Measurements from ENCODE around the gene PCMT1.
A peak's percentile ranks its signal among the peaks of the same experiment; 100 is the strongest.
"Not testable (repeated sequence)": the region's sequence is repeated elsewhere in the genome, so short reads cannot be mapped to it uniquely, and the experiment has no call there.

Gene PCMT1

GRCh38 chr6:149750136-149750609, 632 bp downstream of the PCMT1 start:
- peak; percentile 57 for DNase-seq (ENCODE audit: low spot score)

GRCh38 chr6:149751239-149751638, 1.7 kb downstream of the PCMT1 start:
- no peak for DNase-seq (ENCODE audit: low spot score)

- DNase-seq (ENCODE audit: low spot score), result not testable (repeated sequence)
These were observed 2.4 kb downstream of the PCMT1 start for GRCh38 chr6:149751920-149752319.

GRCh38 chr6:149752600-149753373, 3.2 kb downstream of the PCMT1 start:
- no peak for DNase-seq (ENCODE audit: low spot score)

- not testable (repeated sequence) for DNase-seq (ENCODE audit: low spot score)
These were observed 3.8 kb downstream of the PCMT1 start for GRCh38 chr6:149753374-149753637.

- no peak for DNase-seq (ENCODE audit: low spot score)
These were observed 5.0 kb downstream of the PCMT1 start for GRCh38 chr6:149754548-149754947.

- peak; percentile 22 for DNase-seq (ENCODE audit: low spot score)
These were observed 6.0 kb downstream of the PCMT1 start for GRCh38 chr6:149755300-149756260.

GRCh38 chr6:149756261-149756636, 6.7 kb downstream of the PCMT1 start:
- DNase-seq (ENCODE audit: low spot score), result no peak

- no peak for DNase-seq (ENCODE audit: low spot score)
These were observed 11.9 kb downstream of the PCMT1 start for GRCh38 chr6:149761438-149761837.

GRCh38 chr6:149763866-149764265, 14.3 kb downstream of the PCMT1 start:
- DNase-seq (ENCODE audit: low spot score), result no peak

- no peak for DNase-seq (ENCODE audit: low spot score)
These were observed 16.7 kb downstream of the PCMT1 start for GRCh38 chr6:149766156-149766769.

GRCh38 chr6:149769676-149770075, 20.1 kb downstream of the PCMT1 start:
- no peak for DNase-seq (ENCODE audit: low spot score)

- DNase-seq (ENCODE audit: low spot score), result no peak
These were observed 21.6 kb downstream of the PCMT1 start for GRCh38 chr6:149771185-149771584.

- DNase-seq (ENCODE audit: low spot score), result no peak
These were observed 22.4 kb downstream of the PCMT1 start for GRCh38 chr6:149771925-149772324.

GRCh38 chr6:149777624-149778023, 28.1 kb downstream of the PCMT1 start:
- no peak for DNase-seq (ENCODE audit: low spot score)

GRCh38 chr6:149779644-149779963, 30.1 kb downstream of the PCMT1 start:
- DNase-seq (ENCODE audit: low spot score), result no peak

- DNase-seq (ENCODE audit: low spot score), result no peak
These were observed 32.2 kb downstream of the PCMT1 start for GRCh38 chr6:149781715-149782114.

- no peak for DNase-seq (ENCODE audit: low spot score)
These were observed 32.8 kb downstream of the PCMT1 start for GRCh38 chr6:149782337-149782736.

GRCh38 chr6:149783551-149783950, 34.0 kb downstream of the PCMT1 start:
- no peak for DNase-seq (ENCODE audit: low spot score)

GRCh38 chr6:149806127-149806526, 56.6 kb downstream of the PCMT1 start:
- no peak for DNase-seq (ENCODE audit: low spot score)

GRCh38 chr6:149809798-149810197, 60.3 kb downstream of the PCMT1 start:
- no peak for DNase-seq (ENCODE audit: low spot score)

- no peak for DNase-seq (ENCODE audit: low spot score)
These were observed 63.8 kb downstream of the PCMT1 start for GRCh38 chr6:149813351-149813750.

GRCh38 chr6:149815788-149816187, 66.2 kb downstream of the PCMT1 start:
- no peak for DNase-seq (ENCODE audit: low spot score)
